GM21423 (cell line): Measurements from ENCODE around the gene DCAF16.
"Not testable (repeated sequence)": the region's sequence is repeated elsewhere in the genome, so short reads cannot be mapped to it uniquely, and the experiment has no call there.

Experiments used
- ATAC-seq: cut with Tn5 transposase; IDR thresholded peaks from one replicate; pipeline ENCODE4 v1.9.1; 2021; ENCODE audit warnings: mild to moderate bottlenecking, moderate library complexity; ENCODE audit not compliant: unreplicated experiment

Gene DCAF16

DNA sequence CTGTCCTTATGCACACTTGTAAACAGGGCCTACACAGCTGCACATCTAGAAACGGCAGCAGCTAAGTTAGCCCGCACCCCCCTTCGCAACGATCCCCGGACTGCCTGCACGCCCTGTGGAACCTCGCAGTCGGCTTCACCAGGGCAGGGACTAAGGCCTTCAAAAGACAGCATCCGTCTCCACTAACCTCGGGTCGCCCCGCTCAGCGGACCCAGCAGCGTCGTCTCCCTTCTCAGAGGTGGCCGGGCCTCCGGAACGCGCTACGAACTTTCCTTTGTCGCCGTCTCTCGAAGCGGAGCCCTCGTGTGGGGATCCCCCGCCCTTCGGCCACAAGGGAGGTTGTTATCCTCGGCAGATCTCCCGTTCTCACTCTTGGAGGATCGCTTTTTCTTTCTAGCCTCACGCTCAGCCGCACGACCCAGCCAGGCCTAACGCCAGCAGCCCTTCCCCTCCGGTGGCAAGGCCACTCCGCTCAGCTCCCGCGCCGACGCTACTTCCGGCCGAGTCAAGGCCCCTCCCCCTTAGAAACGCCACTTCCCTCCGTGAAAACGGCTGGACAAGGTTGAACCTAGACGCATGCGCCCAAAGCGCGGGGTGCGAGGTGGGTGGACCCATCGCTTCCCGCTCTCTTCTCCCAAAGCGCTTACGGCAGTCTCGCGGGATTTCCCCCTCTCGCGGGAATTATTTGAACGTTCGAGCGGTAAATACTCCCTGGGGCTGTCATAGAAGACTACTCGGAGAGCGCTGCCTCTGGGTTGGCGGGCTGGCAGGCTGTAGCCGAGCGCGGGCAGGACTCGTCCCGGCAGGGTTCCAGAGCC is at the start of gene DCAF16, which contains the start of gene NCAPG:
Gene DCAF16 (minus strand): TSS at position 498 of the 818 bp plus-strand sequence. CDS start 6,616 bp downstream, outside the sequence.
Gene NCAPG (plus strand): TSS at position 720 of the 818 bp plus-strand sequence. CDS start 99 bp downstream, outside the sequence.
- ATAC-seq = peak; percentile 90

- ATAC-seq = no peak
Observed at GRCh38 chr4:17859793-17860406, 49.3 kb upstream of the DCAF16 start.

GRCh38 chr4:17854036-17854435 is 43.5 kb upstream of the DCAF16 start:
- ATAC-seq = no peak

DNA sequence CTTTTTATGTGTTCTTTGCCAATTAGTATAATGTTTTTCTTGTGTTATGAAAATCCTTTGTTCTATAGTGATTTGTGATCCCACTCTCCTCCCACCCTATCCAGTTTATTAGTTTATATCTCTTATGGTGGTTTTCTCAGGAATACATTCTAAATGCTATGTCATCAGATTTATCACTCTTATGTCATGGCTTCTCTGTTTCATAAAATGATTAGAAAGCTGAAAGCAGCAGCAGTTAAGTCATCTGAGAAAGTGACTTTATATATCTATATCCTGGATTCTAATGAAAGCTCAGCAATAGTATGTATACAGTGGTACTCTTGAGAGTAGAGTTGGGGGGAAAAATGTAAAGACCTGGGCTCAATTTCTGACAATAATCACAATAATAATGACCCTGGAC is 41.4 kb upstream of the DCAF16 start:
- no peak for ATAC-seq

DNA sequence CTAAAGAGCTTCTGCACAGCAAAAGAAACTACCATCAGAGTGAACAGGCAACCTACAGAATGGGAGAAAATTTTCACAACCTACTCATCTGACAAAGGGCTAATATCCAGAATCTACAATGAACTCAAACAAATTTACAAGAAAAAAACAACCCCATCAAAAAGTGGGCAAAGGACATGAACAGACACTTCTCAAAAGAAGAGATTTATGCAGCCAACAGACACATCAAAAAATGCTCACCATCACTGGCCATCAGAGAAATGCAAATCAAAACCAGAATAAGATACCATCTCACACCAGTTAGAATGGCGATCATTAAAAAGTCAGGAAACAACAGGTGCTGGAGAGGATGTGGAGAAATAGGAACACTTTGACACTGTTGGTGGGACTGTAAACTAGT is 39.7 kb upstream of the DCAF16 start:
- ATAC-seq = not testable (repeated sequence)

DNA sequence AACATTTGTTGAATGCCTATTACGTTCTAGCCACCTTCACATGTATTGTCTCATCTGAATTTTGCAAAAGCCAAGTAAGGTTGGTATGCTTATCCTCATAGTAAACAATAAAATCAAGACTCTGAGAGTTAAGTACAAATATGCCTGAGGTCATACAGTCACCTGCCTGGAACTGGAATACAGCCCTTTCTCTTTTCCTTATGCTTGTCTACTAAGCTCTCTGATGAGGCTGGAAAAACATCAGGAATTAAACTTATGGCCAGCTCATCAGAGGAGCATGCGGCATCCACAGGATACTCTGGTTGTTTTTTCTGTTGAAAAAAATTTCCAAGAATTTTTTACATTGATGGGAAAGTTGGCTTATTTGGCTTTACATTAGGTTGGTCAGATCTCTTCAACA is 35.7 kb upstream of the DCAF16 start:
- ATAC-seq = no peak

- ATAC-seq = no peak
Observed at GRCh38 chr4:17823871-17824669, 13.5 kb upstream of the DCAF16 start.

DNA sequence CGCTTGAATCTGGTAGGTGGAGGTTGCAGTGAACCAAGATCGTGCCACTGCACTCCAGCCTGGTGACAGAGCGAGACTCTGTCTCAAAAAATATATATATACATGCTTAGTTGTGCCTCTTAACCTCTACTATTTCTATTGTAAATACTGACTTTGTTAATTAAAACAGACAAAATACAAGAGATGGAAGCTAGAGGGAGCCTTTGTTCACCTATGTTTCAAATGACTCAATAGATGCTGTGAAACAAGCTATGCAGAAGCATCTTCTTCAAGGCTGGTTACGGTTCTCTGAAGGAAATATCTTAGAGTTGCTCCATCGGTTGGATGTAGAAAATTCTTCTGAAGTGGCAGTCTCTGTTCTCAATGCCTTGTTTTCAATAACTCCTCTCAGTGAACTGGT is 6.5 kb upstream of the DCAF16 start:
- peak; percentile 83 for ATAC-seq

DNA sequence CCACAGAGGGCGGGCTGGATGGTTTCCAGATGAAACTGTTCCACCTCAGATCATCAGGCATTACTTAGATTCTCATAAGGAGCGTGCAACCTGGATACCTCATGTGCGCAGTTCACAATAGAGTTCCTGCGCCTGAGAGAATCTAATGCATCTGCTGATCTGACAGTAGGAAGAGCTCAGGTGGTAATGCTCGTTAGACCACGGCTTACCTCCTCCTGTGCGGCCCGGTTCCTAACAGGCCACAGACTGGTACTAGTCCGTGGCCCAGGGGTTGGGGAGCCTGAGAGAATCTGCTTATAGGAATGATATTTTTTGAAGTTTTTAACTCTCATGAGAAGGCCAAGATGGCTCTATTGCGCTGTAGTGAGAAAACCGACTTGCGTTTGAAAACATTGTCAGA is 5.6 kb upstream of the DCAF16 start:
- no peak for ATAC-seq

- ATAC-seq = no peak
Observed at GRCh38 chr4:17814140-17814539, 3.6 kb upstream of the DCAF16 start.

DNA sequence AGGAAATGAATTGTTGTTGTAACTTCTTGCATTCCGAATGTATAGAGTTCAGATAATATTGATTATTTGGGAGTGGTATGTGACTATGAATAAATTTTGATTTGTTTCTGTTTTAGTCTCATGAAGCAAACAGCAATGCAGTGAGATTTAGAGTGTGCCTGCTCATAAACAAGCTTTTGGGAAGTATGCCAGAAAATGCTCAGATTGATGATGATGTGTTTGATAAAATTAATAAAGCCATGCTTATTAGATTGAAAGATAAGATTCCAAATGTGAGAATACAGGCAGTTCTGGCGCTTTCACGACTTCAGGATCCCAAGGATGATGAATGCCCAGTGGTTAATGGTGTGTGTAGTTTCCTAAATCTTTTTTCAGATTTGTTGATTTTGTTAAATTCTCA is 2.2 kb upstream of the DCAF16 start:
- ATAC-seq = no peak

DNA sequence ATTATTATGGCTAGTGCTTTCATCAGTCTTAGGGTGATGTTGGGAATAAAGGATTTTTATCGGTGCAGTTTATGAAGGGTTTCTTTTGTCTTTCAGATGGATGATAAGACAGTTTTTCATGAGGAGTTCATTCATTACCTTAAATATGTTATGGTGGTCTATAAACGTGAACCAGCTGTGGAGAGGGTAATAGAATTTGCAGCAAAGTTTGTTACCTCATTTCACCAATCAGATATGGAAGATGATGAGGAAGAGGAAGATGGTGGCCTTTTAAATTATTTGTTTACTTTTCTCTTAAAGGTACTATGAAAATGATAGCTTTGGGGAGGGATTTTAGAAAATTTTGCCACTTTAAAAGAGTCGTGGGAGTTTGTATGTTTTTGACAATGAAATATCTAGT is 1.6 kb upstream of the DCAF16 start:
- ATAC-seq = no peak

DNA sequence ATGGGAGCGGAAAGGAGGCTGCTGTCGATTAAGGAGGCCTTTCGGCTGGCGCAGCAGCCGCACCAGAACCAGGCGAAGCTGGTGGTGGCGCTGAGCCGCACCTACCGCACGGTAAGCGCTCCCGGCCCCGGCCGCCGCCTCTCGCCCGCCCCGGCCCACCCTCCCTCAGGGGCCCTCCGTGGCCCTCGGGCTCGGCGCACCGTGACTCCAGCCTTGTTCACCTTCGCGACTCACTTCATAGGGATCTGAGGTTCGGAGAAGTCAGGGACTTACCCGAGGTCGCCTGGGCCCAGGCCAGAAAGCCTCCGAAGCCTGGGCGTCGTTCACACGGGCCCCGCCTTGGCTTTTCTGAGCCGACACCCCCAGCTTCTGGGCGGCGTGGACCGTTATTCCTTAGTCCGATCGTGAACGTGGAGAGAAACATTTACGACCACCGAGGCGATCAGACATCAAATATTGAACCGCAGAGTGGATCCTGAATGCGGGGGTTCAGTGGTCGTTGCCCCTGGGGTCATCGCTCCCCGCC is 584 bp upstream of the DCAF16 start:
- ATAC-seq = peak; percentile 25

- no peak for ATAC-seq
Observed at GRCh38 chr4:17809667-17810066, 890 bp downstream of the DCAF16 start.

GRCh38 chr4:17807446-17807845 is 3.1 kb downstream of the DCAF16 start:
- ATAC-seq = no peak

DNA sequence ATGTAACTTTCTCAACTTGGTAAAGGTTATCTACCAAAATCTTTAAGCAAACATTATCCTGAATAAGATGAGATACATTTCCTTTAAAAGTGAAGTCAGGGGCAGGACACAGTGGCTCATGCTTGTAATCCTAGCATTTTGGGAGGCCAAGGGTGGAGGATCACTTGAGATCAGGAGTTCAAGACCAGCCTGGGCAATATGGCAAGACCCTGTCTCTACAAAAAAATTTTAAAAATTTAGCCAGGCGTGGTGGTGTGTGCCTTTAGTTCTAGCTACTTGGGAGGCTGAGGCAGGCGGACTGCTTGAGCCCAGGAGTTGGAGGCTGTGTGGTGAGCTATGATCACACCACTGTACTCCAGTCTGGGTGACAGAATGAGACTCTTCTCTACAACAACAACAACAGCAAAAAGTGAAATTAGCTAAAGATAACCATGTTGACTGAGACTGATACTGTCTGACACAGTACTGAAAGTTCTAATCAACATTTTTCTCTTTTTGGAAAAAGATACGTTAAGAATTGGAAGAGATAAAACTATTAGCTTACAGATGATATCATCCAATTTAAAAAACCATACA is 4.9 kb downstream of the DCAF16 start:
- no peak for ATAC-seq

DNA sequence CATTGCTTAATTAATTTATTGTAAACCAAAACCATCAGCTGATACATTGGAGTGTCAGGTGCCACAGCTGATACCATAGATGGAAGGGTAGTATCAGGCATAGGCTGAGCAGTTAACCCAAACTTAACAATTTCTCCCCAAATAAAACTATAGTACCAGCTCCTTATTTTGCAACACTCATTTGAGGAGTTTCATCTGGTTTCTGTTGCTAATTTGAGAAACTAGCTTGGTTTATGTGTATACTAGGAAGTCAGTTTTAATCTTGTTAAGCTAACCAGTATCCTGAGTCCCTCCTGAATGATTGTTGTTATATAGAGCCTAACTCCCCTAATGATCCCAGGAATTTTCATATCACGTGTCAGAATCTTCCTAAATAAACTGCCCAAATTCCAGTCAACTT is 12.7 kb downstream of the DCAF16 start:
- no peak for ATAC-seq

DNA sequence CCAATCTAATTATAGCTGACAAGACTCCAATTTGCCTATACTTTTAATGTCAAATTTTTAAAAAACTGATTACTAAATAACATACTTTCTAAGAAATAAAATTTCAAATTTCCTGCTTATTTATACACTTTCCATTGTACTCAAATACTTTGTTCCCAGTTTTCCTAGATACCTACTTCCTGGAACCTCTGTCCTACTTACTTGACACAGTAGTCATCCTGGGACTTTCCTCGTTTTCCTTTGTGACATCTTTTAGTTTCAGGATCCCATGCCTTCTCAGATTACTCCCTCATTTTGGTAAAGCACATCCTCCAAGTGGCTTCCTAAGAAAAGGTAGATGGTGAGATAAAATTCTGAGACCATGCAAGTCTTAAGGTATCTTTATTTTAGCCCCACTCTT is 15.8 kb downstream of the DCAF16 start:
- ATAC-seq = no peak

DNA sequence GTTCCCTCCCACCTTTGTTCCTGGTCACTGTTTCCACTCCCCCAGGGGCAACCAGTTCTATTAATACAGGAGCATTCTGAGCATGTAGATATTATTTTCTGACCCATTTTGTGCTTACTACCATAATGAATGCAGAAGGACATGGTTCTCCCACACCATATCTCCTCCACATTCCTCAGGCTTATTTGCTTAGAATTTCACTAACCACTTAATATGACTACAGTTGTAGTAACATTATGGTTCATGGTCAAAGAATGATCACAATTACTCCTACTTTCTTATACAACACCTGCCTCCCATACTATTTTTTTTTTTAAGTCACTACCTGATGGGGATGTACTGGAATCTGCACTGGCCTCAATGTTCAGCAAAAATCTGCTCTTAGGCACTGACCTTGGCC is 21.6 kb downstream of the DCAF16 start:
- ATAC-seq = no peak

GRCh38 chr4:17787315-17787714 is 23.2 kb downstream of the DCAF16 start:
- ATAC-seq = no peak

- no peak for ATAC-seq
Observed at GRCh38 chr4:17786567-17786966, 24.0 kb downstream of the DCAF16 start.
